HL-60 (cell line): ENCODE results near the gene NMT1.

Experiments
- DNase-seq, 2 experiments: peaks; one replicate each; pipeline ENCODE4 v3.0.0-alpha.2; 2010 to 2020; ENCODE audit warnings: low read depth in 1 of 2, low spot score in 1 of 2
- H3K27ac ChIP-seq: fragments of 250-450 bp; sonication (Bioruptor Pico); replicated peaks from 2 replicates; pipeline ENCODE4 v1.5.1; 2020; ENCODE audit warnings: mild to moderate bottlenecking, moderate library complexity
- H3K27me3 ChIP-seq: fragments of 250-450 bp; sonication (Bioruptor Pico); 2 replicates; pipeline ENCODE4 v1.5.1; 2021; ENCODE audit warnings: mild to moderate bottlenecking, moderate library complexity; ENCODE audit not compliant: insufficient read depth, poor library complexity, severe bottlenecking
- H3K4me3 ChIP-seq: replicated peaks from 2 replicates; pipeline ENCODE4 v1.5.1; 2011; ENCODE audit warnings: mild to moderate bottlenecking, control low read depth, low read length; ENCODE audit not compliant: insufficient read depth
- GABPA ChIP-seq: IDR thresholded peaks from 2 replicates; pipeline ENCODE4 v1.6.1; 2012; ENCODE audit warnings: low read depth
- POLR2AphosphoS5 ChIP-seq: IDR thresholded peaks from 2 replicates; pipeline ENCODE4 v1.6.1; 2012; ENCODE audit warnings: low read depth
- SPI1 ChIP-seq: IDR thresholded peaks from 2 replicates; pipeline ENCODE4 v1.6.1; 2012; ENCODE audit warnings: low read depth, mild to moderate bottlenecking, borderline replicate concordance
- TF ChIP-seq, protein P1 (sequence below): IDR thresholded peaks from 2 replicates; pipeline ENCODE4 v1.6.1; 2012; ENCODE audit warnings: low read depth; ENCODE audit not compliant: insufficient replicate concordance
- TF ChIP-seq, protein P2 (sequence below): IDR thresholded peaks from one replicate; pipeline ENCODE4 v1.5.1; 2011; ENCODE audit warnings: low read length, control low read depth, inconsistent platforms; ENCODE audit not compliant: insufficient read depth

The NMT1 gene

DNA sequence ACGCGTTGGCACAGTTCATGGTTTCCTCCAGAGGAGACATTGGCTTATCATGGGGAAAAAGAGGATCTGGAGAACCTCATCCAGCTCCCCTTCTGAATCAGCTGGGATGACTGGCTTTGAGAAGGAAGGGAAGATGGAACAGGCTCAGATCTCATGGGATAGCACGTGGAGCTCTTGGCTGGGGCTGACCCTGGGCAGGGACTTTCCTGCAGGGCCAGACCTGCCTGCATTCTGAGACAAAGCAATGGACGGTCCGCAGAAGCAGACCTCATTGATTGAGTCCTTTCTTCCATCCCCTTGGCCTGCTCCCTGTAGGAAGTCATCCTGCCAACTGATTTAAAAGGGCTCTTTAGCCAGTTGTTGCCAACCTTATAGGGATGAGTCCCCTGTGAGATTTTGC, 45.0 kb downstream of the NMT1 start:
- H3K27ac ChIP-seq, result no peak overlapping the region
- TF ChIP-seq, protein P1, sequence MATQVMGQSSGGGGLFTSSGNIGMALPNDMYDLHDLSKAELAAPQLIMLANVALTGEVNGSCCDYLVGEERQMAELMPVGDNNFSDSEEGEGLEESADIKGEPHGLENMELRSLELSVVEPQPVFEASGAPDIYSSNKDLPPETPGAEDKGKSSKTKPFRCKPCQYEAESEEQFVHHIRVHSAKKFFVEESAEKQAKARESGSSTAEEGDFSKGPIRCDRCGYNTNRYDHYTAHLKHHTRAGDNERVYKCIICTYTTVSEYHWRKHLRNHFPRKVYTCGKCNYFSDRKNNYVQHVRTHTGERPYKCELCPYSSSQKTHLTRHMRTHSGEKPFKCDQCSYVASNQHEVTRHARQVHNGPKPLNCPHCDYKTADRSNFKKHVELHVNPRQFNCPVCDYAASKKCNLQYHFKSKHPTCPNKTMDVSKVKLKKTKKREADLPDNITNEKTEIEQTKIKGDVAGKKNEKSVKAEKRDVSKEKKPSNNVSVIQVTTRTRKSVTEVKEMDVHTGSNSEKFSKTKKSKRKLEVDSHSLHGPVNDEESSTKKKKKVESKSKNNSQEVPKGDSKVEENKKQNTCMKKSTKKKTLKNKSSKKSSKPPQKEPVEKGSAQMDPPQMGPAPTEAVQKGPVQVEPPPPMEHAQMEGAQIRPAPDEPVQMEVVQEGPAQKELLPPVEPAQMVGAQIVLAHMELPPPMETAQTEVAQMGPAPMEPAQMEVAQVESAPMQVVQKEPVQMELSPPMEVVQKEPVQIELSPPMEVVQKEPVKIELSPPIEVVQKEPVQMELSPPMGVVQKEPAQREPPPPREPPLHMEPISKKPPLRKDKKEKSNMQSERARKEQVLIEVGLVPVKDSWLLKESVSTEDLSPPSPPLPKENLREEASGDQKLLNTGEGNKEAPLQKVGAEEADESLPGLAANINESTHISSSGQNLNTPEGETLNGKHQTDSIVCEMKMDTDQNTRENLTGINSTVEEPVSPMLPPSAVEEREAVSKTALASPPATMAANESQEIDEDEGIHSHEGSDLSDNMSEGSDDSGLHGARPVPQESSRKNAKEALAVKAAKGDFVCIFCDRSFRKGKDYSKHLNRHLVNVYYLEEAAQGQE, result no peak
- TF ChIP-seq SPI1 (no peak), POLR2AphosphoS5 (no peak), GABPA (no peak)
- TF ChIP-seq, protein P2, sequence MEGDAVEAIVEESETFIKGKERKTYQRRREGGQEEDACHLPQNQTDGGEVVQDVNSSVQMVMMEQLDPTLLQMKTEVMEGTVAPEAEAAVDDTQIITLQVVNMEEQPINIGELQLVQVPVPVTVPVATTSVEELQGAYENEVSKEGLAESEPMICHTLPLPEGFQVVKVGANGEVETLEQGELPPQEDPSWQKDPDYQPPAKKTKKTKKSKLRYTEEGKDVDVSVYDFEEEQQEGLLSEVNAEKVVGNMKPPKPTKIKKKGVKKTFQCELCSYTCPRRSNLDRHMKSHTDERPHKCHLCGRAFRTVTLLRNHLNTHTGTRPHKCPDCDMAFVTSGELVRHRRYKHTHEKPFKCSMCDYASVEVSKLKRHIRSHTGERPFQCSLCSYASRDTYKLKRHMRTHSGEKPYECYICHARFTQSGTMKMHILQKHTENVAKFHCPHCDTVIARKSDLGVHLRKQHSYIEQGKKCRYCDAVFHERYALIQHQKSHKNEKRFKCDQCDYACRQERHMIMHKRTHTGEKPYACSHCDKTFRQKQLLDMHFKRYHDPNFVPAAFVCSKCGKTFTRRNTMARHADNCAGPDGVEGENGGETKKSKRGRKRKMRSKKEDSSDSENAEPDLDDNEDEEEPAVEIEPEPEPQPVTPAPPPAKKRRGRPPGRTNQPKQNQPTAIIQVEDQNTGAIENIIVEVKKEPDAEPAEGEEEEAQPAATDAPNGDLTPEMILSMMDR, result no peak

GRCh38 chr17:45106582-45106981, 45.5 kb downstream of the NMT1 start:
- Histone ChIP-seq H3K27ac (no peak overlapping the region), H3K27me3 (no peaks in the 10 kb centered on the region), H3K4me3 (no peak overlapping the region)
- DNase-seq, result no peak
- TF ChIP-seq, protein P1, result no peak
- no peak for TF ChIP-seq SPI1
- no peak for TF ChIP-seq GABPA
- TF ChIP-seq, protein P2, result no peak
- no peak for TF ChIP-seq POLR2AphosphoS5

More for the DNA sequence above, 45.0 kb downstream of the NMT1 start:
- H3K27me3 ChIP-seq, result no peaks in the 10 kb centered on the region
- H3K4me3 ChIP-seq, result no peak overlapping the region
- no peak for DNase-seq

DNA sequence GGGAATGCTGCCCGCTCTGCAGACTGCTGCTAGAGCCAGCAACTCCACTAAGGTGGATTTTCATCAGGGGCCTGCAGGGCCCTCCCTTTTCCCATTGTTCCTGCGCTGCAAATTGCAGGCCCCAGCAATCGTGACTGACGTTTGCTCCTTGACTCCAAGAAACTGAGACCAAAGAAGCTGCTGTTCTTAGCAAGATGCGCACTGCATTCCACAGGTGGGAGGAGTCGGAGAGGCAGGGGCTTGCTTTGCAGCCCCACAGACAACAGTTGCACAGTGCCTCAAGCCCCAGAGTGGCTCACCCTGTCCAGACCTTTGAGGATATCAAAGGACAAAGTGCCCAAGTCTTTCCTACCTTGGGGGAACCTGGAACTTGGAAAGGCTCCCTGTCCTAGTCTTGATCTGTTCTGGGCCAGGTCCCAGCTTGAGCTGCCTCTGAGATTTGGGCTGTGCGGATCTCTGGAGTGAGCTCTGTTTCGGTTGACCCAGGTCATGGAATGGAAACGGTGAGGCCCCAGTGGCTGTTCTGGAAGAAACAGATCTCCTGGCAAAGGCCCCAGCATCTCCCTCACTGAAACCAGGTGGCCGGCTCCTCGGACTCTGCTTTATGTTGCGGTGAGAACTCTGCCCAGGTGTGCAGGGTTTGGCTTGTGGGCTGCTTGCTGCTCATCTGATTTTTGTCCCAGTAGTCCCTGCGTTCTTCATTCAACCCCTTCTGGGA, 46.3 kb downstream of the NMT1 start:
- Histone ChIP-seq H3K27ac (no peak overlapping the region), H3K27me3 (no peaks in the 10 kb centered on the region), H3K4me3 (no peak overlapping the region)
- DNase-seq, result no peak
- TF ChIP-seq GABPA (no peak), SPI1 (no peak), POLR2AphosphoS5 (no peak)
- TF ChIP-seq, protein P1, result no peak
- TF ChIP-seq, protein P2, result no peak
